ENCODE data around the gene ORMDL1. TPM values are rescaled to one million over a fixed set of nuclear protein-coding genes. Genes with fewer than 3 reads are reported as not detected.

The ORMDL1 gene, protein sequence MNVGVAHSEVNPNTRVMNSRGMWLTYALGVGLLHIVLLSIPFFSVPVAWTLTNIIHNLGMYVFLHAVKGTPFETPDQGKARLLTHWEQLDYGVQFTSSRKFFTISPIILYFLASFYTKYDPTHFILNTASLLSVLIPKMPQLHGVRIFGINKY
- polyA plus RNA-seq (ENCODE audit: insufficient read length in 10 of 10), result 10 to 100 TPM; 42.2 to 73.6 (median 50.1) TPM
- long read RNA-seq, donor 1, transcript ORMDL1-203 (4 exons, 2,009 nt), result major isoform, 10 of 26 reads
- long read RNA-seq, donor 1, partial matches to known transcripts, result 12 of 26 reads
- long read RNA-seq, donor 1, other reads (novel, unspliced or antisense), result 0 of 26 reads
- long read RNA-seq, donor 2, transcript ORMDL1-203 (4 exons, 2,009 nt), result minor isoform, 10 of 41 reads
- long read RNA-seq, donor 2, transcript ORMDL1-201 (3 exons, 2,692 nt), result major isoform, 16 of 41 reads
- long read RNA-seq, donor 2, partial matches to known transcripts, result 14 of 41 reads
- long read RNA-seq, donor 2, other reads (novel, unspliced or antisense), result 0 of 41 reads
- long read RNA-seq, donor 3, result 0 reads
- long read RNA-seq, donor 4, transcript ORMDL1-203 (4 exons, 2,009 nt), result major isoform, 8 of 26 reads
- long read RNA-seq, donor 4, transcript ORMDL1-201 (3 exons, 2,692 nt), result major isoform, 8 of 26 reads
- long read RNA-seq, donor 4, partial matches to known transcripts, result 6 of 26 reads
- long read RNA-seq, donor 4, other reads (novel, unspliced or antisense), result 0 of 26 reads
- long read RNA-seq, donor 5, transcript ORMDL1-203 (4 exons, 2,009 nt), result major isoform, 13 of 19 reads
- long read RNA-seq, donor 5, partial matches to known transcripts, result 0 of 19 reads
- long read RNA-seq, donor 5, other reads (novel, unspliced or antisense), result 0 of 19 reads
- long read RNA-seq, donor 6, transcript ORMDL1-201 (3 exons, 2,692 nt), result major isoform, 18 of 33 reads
- long read RNA-seq, donor 6, transcript ORMDL1-203 (4 exons, 2,009 nt), result minor isoform, 12 of 33 reads
- long read RNA-seq, donor 6, partial matches to known transcripts, result 0 of 33 reads
- long read RNA-seq, donor 6, other reads (novel, unspliced or antisense), result 0 of 33 reads
- long read RNA-seq, donor 7, transcript ORMDL1-203 (4 exons, 2,009 nt), result minor isoform, 6 of 15 reads
- long read RNA-seq, donor 7, transcript ORMDL1-201 (3 exons, 2,692 nt), result major isoform, 7 of 15 reads
- long read RNA-seq, donor 7, partial matches to known transcripts, result 0 of 15 reads
- long read RNA-seq, donor 7, other reads (novel, unspliced or antisense), result 0 of 15 reads
- long read RNA-seq, donor 8, transcript ORMDL1-201 (3 exons, 2,692 nt), result minor isoform, 13 of 29 reads
- long read RNA-seq, donor 8, transcript ORMDL1-203 (4 exons, 2,009 nt), result major isoform, 15 of 29 reads
- long read RNA-seq, donor 8, partial matches to known transcripts, result 0 of 29 reads
- long read RNA-seq, donor 8, other reads (novel, unspliced or antisense), result 0 of 29 reads
- long read RNA-seq, donor 9, partial matches to known transcripts, result 0 of 2 reads
- long read RNA-seq, donor 9, other reads (novel, unspliced or antisense), result 0 of 2 reads

GRCh38 chr2:189783927-189784867 lies at the start of gene ORMDL1, which contains the start of gene PMS1:
ORMDL1 (minus strand) TSS chr2:189784339; CDS start chr2:189782595, 1,744 bp downstream.
PMS1 (plus strand) TSS chr2:189784450; CDS start chr2:189791810, 7,360 bp downstream.
- peak; percentile 96 to 99 (median 97) for DNase-seq

GRCh38 chr2:189830510-189830909 lies 46.4 kb upstream of the ORMDL1 start:
- no peak for DNase-seq

DNA sequence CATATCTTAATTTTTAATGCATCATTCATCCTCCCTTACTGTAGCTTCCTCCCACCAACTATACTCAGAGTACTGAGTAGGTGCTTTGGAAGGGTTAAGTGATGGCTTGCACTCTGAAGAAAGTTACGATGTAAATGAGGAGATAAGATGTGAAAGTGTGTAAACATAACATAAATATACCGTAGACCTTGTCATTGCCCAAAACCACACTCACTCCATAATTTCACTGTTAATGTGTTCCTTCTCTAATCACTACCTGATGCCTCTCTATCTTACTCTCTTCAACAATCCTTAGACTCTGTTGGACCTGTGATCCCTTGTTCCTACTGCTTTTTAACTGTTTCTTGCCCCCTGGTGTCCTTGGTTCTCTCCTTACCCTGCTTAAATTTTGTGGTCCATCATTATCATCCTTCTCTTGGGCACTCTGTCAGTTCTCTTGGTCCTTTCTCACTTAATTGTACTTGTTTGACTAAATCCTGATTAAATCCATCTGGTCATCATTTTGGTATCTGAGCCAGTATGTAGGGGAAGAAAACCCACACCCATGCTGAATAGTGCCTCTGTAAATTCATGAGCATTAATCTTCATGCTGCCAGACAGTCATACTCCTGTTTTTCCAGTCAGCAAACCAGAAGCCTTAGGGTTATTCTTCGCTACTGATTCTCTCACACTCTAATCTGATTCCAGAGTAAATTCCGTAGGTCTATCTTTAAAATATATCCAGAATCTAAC lies 45.1 kb upstream of the ORMDL1 start:
- DNase-seq, result peak in 1 of 3 donors; percentile 33

DNA sequence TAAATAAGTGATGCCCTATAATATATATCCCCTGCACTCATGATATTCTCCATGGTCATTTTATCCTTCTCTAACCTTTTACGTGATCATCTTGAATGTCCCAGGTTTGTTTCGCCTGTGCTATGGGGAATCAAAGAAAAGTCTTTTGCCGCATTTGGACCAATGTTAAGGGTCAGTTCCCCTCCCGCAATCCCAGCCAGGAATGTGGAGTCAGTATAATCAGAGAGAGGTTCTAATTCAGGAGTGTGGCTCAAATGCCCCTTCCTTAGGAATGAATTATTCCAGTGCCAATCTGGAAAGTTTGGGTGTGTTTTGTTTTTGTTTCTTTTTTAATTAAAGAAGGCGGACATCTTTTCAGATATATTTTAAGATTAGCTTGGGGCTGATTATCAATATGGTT lies 41.9 kb upstream of the ORMDL1 start:
- no peak for DNase-seq

DNA sequence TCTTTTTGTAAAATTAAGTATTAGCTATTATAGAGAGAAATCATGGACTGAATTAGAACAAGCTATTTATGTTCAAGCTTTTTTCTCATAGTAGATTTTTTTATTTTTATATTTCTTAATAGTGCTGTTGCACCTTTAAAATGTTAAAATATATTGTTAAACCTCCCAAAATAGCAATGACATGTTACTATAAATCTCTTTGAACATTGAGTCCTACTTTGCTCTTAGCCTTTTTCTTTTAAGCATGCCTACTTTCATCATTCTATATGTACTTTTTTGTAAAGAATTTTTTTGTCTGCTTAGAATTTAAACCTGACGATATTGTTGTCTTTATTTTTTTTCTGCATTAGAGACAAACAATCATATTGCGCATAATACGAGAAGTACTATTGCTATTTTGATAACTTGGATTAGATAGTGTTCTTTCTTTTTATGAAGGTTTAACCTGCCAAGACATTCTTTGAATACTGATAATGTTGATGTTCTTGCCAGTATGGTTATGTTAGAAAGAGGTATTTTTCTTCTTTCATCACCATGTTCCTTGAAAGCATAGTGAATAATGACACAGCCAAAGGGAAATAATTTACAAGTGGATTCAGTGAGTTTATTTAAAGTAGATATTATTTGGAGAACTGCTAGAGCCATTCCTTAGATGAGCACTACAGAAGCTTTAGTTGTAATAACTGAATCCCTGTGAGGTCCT lies 40.7 kb upstream of the ORMDL1 start:
- no peak for DNase-seq

- DNase-seq, result no peak
Measured at GRCh38 chr2:189821953-189822748, 38.0 kb upstream of the ORMDL1 start.

DNA sequence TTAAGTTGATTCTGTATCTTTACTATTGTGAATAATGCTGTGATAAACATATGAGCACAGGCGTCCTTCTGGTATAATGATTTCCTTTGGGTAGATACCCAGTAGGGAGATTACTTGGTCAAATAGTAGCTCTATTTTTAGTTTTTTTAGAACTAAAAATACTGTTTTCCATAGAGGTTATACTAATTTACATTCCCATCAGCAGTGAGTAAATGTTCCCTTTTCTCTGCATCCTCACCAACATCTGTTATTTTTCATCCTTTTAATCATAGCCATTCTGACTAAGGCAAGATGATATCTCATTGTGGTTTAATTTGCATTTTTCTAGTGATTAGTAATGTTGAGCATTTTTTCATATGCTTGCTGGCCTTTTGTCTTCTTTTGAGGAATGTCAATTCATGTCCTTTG lies 35.2 kb upstream of the ORMDL1 start:
- DNase-seq, result peak in 1 of 3 donors; percentile 43

DNA sequence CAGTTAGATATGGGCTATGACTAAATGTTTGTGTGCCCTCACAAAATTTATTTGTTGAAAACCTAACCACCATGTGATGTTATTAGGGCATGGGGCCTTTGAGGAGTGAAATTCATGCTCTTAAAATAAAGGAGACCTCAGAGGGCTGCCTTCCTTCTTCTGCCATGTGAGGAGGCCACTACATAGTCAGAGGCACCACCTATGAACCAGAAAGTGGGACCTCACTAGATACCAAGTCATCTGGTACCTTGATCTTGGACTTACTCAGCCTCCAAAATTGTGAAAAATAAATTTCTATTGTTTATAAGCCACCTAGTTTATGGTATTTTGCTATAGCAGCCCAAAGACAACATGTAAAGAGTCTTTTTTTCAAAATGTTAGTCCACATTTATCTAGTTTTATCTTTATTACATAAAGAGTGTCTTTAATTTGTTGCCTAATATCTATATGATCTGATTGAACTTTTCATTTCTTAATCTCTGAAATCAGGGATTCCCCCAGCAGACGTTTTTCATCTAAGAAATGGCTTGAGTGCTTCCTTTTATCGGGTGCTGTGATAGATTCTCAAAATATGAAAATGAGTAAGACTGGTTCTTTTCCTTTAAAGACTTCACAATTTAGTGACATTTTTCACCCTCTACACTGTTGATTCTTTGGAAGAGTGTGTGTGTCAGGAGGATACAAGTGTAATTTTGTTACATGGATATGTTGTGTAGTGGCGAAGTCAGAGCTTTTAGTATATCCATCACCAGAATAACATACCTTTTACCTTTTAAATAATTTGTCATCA lies 34.3 kb upstream of the ORMDL1 start:
- no peak for DNase-seq

DNA sequence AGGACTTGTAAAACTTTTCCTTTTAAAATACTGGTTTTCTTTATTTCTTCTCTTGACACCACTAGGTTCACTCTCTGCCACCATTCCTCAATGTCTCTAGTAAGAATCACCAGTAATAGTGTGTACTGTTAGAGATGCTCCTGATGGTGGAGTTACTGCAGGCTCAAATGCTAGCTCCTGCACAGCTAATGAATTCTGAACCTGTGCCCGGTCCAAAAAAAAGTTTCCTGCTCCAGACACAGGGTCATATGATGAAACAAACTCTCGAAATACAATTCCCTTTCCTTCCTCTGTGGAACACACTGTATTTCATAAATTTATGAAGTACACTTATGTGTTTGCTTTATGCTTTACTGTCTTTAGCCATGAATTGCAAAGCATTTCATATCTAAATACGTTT lies 19.3 kb upstream of the ORMDL1 start:
- peak in 2 of 3 donors; percentile 6 to 11 for DNase-seq

DNA sequence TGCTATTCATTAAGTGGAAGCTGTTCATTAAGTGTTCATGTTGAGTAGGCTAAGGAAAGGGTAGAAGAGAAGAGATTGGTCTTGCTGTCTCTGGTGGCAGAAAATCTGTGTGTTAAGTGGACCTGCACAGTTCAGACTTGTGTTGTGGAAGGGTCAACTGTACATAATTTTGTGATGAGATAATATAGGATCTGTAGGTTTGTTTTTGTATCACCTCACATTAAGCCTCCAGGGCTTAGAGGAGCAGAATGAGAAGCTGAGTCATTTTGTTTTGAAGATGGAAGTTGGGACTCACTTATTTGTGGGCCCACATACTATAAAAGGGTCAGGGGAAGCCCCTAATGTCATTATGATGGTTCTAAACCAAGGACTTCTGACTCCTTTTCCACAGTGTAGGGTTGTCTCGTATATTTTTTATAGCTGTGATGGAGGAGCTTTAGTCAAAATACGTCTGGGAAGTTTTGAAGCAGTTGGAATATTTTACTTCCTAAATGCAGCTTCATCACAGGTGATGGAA lies 18.3 kb upstream of the ORMDL1 start:
- no peak for DNase-seq

GRCh38 chr2:189799531-189799930 lies 15.4 kb upstream of the ORMDL1 start:
- no peak for DNase-seq

DNA sequence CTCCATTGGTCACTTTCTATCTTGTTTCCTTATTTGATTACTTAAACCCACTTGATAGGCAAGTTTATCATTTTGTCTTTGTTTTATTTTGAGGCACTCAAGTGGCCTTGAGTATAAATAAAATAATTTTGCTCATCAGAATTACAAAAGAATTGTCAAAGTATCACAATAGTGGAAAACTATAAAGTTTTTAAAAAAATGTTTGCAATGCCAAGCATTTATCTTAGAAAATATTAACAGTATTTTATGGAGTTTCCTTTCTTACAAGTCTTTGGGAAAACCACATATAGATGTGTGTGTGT lies 14.8 kb upstream of the ORMDL1 start:
- DNase-seq, result no peak

GRCh38 chr2:189798312-189799029 lies 14.3 kb upstream of the ORMDL1 start:
- peak; percentile 11 to 45 (median 26) for DNase-seq

GRCh38 chr2:189797902-189798301 lies 13.8 kb upstream of the ORMDL1 start:
- DNase-seq, result no peak

DNA sequence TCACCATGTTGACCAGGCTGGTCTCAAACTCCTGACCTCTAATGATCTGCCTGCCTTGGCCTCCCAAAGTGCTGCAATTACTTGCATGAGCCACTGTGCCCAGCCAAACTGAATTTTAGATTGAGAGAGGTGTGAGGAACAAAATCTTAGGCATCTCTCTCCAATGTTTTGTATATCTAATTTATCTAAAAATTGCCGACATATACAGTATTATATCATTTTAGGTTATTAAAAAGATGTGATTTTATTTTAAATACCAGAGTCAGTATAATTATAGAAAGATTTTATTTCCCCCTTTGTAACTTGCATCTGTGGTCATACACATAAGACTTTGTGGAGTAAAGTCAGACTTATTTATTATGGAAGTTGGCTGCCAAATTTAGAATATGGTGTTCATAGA lies 10.2 kb upstream of the ORMDL1 start:
- DNase-seq, result no peak
